NCI-H187 (cell line): Measurements from ENCODE around the gene KDM6B.

ENCODE experiments used
- DNase-seq, 2 experiments: peaks; one replicate each; lab custom pipeline; 2025; lab: John Stamatoyannopoulos, UW

The KDM6B gene

GRCh38 chr17:7823581-7824001 is 10.4 kb upstream of the KDM6B start:
- DNase-seq, result no peak

GRCh38 chr17:7824021-7824924 is 9.7 kb upstream of the KDM6B start:
- no peak for DNase-seq

- no peak for DNase-seq
Measured at GRCh38 chr17:7825206-7825990, 8.6 kb upstream of the KDM6B start.

DNA sequence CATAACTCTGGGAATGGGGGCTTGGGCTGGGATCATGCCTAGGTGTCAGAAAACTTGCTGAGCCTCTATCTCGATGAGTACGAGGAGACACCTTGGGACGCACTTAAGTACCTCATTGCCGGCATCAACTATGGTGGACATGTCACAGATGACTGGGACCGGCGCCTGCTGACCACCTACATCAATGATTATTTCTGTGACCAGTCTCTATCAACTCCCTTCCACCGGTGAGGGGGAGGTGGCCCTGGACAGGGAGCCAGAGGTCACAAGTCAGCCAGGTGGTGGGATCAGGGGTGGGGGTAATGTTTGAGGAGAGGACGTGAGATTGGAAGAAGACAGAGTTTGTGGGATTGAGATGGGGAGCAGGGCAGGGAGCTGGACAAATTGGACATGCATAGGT is 3.4 kb upstream of the KDM6B start:
- no peak for DNase-seq

DNA sequence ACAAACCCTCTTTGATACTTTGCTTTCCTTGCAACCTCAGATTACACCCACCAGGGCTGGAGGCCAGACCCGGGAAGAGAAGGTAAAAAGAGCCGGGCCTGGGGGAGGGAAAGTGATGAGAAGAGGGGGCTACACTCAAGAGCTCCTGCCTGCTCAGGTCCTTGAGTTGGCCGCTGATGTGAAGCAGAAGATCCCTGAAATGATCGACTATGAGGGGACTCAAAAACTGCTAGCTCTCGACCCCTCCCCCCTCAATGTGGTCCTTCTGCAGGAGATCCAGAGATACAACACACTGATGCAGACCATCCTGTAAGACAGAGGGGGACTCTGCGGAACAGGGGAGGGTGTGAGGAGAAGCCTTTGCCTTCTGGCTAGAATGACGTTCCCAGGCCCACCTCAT is 2.8 kb upstream of the KDM6B start:
- DNase-seq, result no peak

DNA sequence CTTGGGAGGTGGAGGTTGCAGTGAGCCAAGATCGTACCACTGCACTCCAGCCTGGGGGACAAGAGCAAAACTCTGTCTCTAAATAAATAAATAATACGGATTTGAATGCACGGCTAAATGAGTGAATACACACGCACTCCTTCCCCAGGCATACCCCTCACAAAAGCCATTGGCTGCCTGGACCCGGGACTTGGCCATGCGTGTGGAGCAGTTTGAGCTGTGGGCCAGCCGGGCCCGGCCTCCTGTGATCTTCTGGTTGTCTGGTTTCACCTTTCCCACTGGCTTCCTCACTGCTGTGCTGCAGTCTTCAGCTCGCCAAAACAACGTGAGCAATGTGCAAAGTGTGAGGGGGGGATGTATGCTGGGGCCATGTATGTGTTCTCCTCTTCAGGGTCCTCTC is 1.6 kb upstream of the KDM6B start:
- no peak for DNase-seq

GRCh38 chr17:7833011-7833794 is 814 bp upstream of the KDM6B start:
- DNase-seq, result no peak

- no peak for DNase-seq
Measured at GRCh38 chr17:7834542-7834956, 532 bp downstream of the KDM6B start.

GRCh38 chr17:7834957-7835813 is 1.2 kb downstream of the KDM6B start:
- peak; percentile 66 to 88 for DNase-seq

- no peak for DNase-seq
Measured at GRCh38 chr17:7835814-7836595, 2.0 kb downstream of the KDM6B start.

DNA sequence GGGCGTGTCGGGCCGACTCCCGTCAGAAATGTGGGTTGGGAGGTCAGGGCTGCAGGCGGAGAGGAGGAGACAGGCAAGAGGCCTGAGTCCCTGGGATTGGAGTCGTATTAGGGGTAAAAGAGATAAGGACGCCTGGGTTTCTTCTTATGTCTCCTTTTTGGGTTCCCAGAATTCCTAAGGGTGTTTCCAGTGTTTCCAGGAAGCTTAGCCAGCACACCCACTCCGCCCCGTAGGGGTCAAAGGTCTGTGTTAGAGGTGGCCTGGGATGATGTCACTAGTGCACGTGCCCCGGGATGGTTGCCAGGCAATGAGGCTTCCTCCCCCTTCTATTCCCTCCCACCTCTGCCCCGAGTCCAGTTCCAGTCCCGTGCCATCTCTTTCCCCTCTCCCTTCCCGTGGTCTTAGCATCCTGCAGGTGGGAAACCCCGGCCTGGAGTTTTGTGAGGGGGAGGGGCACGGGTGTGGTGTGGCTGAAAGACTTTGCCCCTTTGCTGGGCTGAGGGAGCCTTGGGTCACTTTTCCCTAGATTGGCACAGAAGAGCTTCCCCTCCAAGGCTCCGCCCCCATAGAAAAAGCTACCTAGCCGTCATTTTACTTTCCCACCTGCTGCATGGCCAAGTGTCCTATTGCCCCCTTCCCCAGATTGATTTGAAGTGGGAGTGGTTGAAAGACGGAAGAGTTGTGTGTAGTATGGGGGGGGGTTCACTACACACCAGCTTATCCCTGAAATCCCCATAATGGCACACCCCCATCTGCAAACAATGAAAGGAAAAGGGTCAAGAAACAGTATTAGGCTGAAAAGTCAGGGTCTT is 2.8 kb downstream of the KDM6B start:
- DNase-seq, result peak; percentile 63 to 82

DNA sequence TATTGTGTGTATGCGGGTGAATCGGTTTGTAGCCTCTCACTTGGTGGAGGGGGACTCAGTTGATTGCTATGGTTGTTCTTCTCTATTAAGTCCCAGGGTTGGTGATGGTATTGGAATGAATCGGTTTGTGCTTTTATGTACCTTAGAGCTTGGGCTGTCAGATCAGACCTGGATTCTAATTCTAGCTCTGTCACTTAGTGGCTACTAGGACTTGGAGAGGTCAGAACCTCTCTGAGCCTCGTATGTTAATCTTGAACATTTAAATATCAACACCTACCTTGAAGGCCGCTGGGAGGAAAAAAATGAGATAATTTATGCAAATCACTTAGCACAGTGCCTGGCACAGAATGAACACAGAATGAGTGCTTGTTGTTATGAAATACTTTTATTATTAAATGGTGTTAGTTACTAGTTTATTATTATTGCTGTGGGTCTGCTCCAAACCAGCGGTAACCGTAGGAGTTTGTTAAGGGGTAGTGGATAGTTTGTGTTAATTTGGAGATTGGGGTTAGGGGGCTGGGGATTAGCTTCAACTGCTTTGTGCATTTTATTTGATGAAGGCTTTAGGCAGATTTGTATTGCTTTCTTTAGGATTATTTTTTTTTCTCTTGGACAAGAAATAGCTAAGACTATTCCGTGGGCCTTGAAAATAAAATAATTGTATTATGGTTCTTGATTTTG is 3.5 kb downstream of the KDM6B start:
- no peak for DNase-seq

DNA sequence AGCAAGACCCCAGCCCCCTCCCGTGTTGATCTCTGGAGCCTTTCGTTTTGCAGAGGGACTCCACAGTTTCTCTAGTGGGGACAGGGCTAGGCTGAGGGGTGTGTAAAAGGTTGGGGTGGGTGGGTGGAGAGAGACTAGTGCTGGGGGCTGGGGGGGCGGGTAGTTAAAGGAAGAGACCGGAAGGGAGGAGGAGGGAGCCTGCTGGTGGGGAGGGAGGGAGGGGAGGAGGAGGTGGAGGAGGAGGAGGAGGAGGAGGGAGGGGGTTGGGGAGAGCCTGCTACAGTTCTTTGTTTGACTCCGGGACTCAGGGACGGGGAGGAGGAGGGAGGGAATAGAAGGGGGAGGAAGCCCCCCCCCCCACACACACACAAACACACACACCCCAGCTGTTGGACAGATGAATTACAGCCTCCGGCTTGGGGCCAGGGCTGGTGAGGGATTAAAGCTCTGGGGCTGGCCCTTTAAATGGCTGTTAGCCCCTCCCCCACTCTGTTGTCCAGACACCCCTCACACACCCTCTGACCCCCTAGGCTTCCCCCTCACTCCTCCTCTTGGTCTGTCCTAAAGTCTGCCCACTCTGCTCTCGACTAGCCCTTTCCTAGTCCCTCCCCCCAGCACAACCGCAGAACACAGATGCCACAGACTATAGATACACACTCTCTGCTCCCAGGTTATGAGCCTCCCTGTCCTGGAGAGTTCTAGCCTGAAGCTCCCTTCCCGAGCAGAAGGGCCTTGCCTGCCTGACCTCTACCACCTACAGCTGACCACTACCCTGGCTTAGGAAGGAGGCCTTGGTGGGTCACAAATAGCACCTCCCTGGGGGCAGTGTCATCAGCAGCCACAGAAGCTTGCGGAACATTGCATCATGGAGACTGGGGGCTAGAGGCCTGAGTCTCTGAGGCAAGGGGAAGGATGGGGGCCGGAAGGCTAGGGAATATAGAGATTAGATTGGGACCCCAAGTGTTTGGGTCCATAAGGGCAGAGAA is 4.4 kb downstream of the KDM6B start:
- no peak for DNase-seq

GRCh38 chr17:7839190-7839875 is 5.3 kb downstream of the KDM6B start:
- DNase-seq, result no peak

GRCh38 chr17:7839876-7840261 is 5.9 kb downstream of the KDM6B start:
- DNase-seq, result no peak

DNA sequence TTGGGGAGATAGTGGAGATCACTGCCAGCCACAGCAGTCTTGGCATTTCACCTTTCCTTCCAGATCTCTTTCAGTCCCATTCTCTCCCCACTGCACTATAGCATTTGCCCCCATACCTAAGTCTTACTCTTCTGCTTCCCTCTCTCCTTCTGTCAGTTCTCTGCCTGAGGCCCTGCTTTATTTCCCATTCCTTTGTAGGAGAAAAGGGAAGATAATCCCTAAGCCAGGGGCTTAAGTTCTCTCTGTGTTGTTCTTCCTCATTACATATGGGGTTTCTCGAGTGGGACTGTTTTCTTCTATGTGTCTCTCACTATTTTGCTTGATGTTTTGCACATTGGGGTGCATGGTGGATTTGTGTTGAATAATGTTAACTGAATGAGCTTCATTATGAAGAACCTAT is 6.4 kb downstream of the KDM6B start:
- no peak for DNase-seq

DNA sequence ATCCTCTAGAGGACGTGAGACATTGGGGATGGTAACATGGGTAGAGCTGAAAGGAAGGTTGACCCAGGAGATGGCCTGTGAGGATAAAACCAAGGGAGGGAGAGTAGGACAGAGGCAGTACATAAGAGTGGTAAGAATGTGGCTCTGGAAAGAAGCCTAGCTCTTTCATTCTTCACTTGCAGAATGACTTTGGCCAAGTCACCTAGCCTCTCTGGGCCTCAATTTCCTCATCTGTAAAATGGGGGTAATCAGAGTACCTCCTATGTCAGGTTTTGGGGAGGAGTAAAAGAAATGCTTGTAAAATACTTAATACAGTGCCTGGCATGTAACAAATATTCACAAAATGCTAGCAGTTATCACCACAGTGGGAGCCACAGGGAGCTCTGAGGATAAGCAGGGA is 6.9 kb downstream of the KDM6B start:
- no peak for DNase-seq
